Colon (tissue), 2 donors: ENCODE data around the gene NCOA7.

ENCODE experiments used
- FAIRE-seq: peaks from 2 replicates; lab custom pipeline; 2012; peaks lifted over from hg19 to GRCh38; lab: Jason Lieb, UNC
- donor health status: control.
- donor health status: control.

Gene NCOA7

GRCh38 chr6:125790358-125791150 is at the start of gene NCOA7:
Gene NCOA7, plus strand, starts transcription at chr6:125790960. Its CDS starts 24,395 bp downstream, at chr6:125815355.
- FAIRE-seq: no peak

GRCh38 chr6:125741336-125741735 is 49.4 kb upstream of the NCOA7 start:
- FAIRE-seq: no peak

- FAIRE-seq: no peak
Observed at GRCh38 chr6:125742024-125742423, 48.7 kb upstream of the NCOA7 start.

- no peak for FAIRE-seq
Observed at GRCh38 chr6:125742464-125743120, 48.2 kb upstream of the NCOA7 start.

- no peak for FAIRE-seq
Observed at GRCh38 chr6:125743604-125744003, 47.2 kb upstream of the NCOA7 start.

GRCh38 chr6:125745281-125746018 is 45.3 kb upstream of the NCOA7 start:
- FAIRE-seq: no peak

GRCh38 chr6:125746019-125746414 is 44.7 kb upstream of the NCOA7 start:
- no peak for FAIRE-seq

GRCh38 chr6:125746731-125747588 is 43.8 kb upstream of the NCOA7 start:
- no peak for FAIRE-seq

GRCh38 chr6:125747589-125748405 is 43.0 kb upstream of the NCOA7 start:
- FAIRE-seq: no peak

DNA sequence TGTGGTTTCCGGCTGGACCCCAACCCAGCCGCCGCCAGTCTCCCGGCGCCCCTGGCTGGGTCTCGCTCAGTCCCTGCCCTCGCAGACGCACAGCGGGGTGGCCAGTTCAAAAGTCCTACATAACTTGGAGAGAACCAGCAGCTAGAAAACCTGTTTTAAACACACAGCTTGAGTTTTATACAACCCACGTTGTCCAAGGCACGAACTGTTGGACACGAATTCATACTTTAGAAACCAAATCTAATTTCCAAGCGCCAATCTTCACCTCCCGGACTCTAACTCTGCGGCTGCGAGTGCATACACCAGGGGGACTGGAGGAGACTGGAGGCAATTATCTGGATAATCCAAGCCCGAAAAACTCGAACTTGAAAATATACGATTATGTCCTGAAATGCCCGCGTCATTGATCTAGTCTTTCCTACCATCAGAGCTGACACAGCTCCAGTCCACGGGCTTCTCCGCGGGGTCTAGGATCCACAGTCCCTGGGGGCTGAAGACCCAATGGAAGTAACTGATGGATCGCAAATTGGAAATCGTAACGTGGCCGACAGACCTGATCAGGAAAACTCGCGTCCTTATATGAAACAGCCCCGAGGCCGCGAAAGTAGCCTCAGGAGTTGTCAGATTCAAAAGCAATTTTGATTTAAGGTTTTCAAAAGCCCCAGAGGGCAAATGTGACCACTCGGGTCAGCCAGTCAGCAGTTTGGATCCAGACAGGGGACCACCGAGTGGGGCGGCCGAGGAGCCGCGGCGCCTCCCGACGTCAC is 42.2 kb upstream of the NCOA7 start:
- FAIRE-seq: no peak

GRCh38 chr6:125749173-125749864 is 41.4 kb upstream of the NCOA7 start, which contains the start of gene HEY2:
Gene HEY2, plus strand, starts transcription at chr6:125749632. Its CDS starts 145 bp downstream, at chr6:125749777.
- no peak for FAIRE-seq

GRCh38 chr6:125749865-125750691 is 40.7 kb upstream of the NCOA7 start:
- no peak for FAIRE-seq

DNA sequence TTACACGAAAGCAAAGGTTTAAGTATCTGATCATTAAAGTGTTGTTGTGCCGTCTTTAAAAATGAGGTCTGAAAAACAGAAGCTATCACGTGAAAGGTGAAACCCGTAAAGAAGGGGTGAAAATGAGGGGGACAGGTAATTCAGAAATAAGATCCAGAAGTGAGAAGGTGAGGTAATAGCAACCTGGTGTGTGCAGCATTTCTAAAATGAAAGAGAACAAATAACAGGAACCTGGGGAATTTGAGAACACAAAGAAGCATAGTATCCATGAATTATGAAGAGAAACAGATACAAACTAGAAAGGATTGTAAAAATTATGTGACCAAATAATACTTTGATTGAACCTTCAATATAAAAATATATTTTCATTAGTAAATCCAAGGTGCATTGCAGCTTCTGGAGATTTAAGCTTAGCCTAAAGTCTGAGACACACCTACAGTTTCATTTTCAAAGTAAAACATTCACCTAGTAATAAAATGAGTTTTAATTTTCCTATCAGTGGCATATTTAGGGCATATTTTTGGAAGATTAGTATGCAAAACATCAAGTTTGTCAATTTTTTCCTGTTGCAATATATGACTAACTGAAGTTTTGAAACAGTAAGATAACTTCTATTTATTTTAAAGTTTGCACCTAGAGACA is 39.9 kb upstream of the NCOA7 start:
- no peak for FAIRE-seq

- no peak for FAIRE-seq
Observed at GRCh38 chr6:125751334-125751916, 39.3 kb upstream of the NCOA7 start.

- FAIRE-seq: no peak
Observed at GRCh38 chr6:125752773-125753172, 38.0 kb upstream of the NCOA7 start.

- FAIRE-seq: no peak
Observed at GRCh38 chr6:125753218-125753936, 37.4 kb upstream of the NCOA7 start.

GRCh38 chr6:125753937-125754259 is 36.9 kb upstream of the NCOA7 start:
- no peak for FAIRE-seq
